Smooth muscle cell (in vitro differentiated cells): ENCODE data around the gene CHCHD6. TPM values are rescaled to one million over a fixed set of nuclear protein-coding genes. Genes with fewer than 3 reads are reported as not detected.

Experiments used
- DNase-seq: peaks from one replicate; lab custom pipeline; 2025; ENCODE audit not compliant: unreplicated experiment; lab: John Stamatoyannopoulos, UW
- H2AFZ ChIP-seq: fragments of 200-600 bp; sonication (generic); 2 replicates; pipeline ENCODE4 v1.6.0; 2016; ENCODE audit warnings: antibody characterized with exemption, low read depth, mild to moderate bottlenecking
- H3F3A ChIP-seq: fragments of 200-600 bp; sonication (generic); 2 replicates; pipeline ENCODE4 v1.6.0; 2017; ENCODE audit warnings: antibody characterized with exemption, low read depth
- H3K27ac ChIP-seq: fragments of 200-600 bp; sonication (generic); 2 replicates; pipeline ENCODE4 v1.5.1; 2016; ENCODE audit warnings: low read depth, mild to moderate bottlenecking
- H3K27me3 ChIP-seq: fragments of 200-600 bp; sonication (generic); 2 replicates; pipeline ENCODE4 v1.6.1; 2016; ENCODE audit warnings: low read depth, mild to moderate bottlenecking
- H3K36me3 ChIP-seq: fragments of 200-600 bp; sonication (generic); 2 replicates; pipeline ENCODE4 v1.5.1; 2016; ENCODE audit warnings: low read depth
- H3K4me1 ChIP-seq: fragments of 200-600 bp; sonication (generic); 2 replicates; pipeline ENCODE4 v1.5.1; 2016; ENCODE audit warnings: low read depth
- H3K4me2 ChIP-seq: fragments of 200-600 bp; sonication (generic); 2 replicates; pipeline ENCODE4 v1.6.0; 2016; ENCODE audit warnings: mild to moderate bottlenecking
- H3K4me3 ChIP-seq: fragments of 200-600 bp; sonication (generic); 2 replicates; pipeline ENCODE4 v1.5.1; 2016; ENCODE audit warnings: mild to moderate bottlenecking
- H3K79me2 ChIP-seq: fragments of 200-600 bp; sonication (generic); 2 replicates; pipeline ENCODE4 v1.6.0; 2016; ENCODE audit warnings: low read depth, mild to moderate bottlenecking
- H3K9ac ChIP-seq: fragments of 200-600 bp; sonication (generic); 2 replicates; pipeline ENCODE4 v1.6.0; 2016; ENCODE audit warnings: low read depth
- H3K9me3 ChIP-seq: fragments of 200-600 bp; sonication (generic); replicated peaks from 2 replicates; pipeline ENCODE4 v1.5.1; 2016; ENCODE audit warnings: low read depth
- H4K20me1 ChIP-seq: fragments of 200-600 bp; sonication (generic); 2 replicates; pipeline ENCODE4 v1.6.0; 2016; ENCODE audit warnings: low read depth
- CTCF ChIP-seq: fragments of 200-600 bp; sonication (generic); IDR thresholded peaks from 2 replicates; pipeline ENCODE4 v1.5.1; 2017; ENCODE audit warnings: borderline replicate concordance, mild to moderate bottlenecking, antibody characterized with exemption; ENCODE audit not compliant: insufficient read depth, poor library complexity, severe bottlenecking
- WGBS: methylation state at CpG from one replicate; pipeline ENCODE4 v1.1.7; 2016; ENCODE audit warnings: low lambda C conversion rate; 5-methylcytosine and 5-hydroxymethylcytosine counted together
- polyA plus RNA-seq: library from polyadenylated mRNA; unstranded; fragments of >200 nt; fragmentation: Nextera tagmentation; extraction: Ambion mirVana; gene quantifications from 2 replicates; pipeline ENCODE4 v1.2.1, GENCODE V29; 2016
- total RNA-seq: library from RNA; depleted of rRNA; stranded (reverse); fragments of >200 nt; gene quantifications from 2 replicates; pipeline ENCODE4 v1.2.3, GENCODE V29; 2014

Gene CHCHD6
- total and polyA plus RNA-seq, 2 experiments from 2014 or later: 6.7 to 27.2 TPM

- Histone ChIP-seq H3K4me1 (no peaks in the 10 kb centered on the region), H3K27me3 (no peaks in the 10 kb centered on the region), H3F3A (no peaks in the 10 kb centered on the region), H2AFZ (no peak overlapping the region), H3K9ac (no peak overlapping the region), H3K36me3 (no peaks in the 10 kb centered on the region), H3K4me2 (no peak overlapping the region), H3K27ac (no peak overlapping the region), H3K4me3 (no peak overlapping the region), H3K9me3 (no peaks in the 10 kb centered on the region), H3K79me2 (no peaks in the 10 kb centered on the region), H4K20me1 (no peaks in the 10 kb centered on the region)
- no peak for DNase-seq
- WGBS: 82% methylated on average over 10 of the region's 10 CpGs
- no peak for TF ChIP-seq CTCF
These were observed 168.8 kb downstream of the CHCHD6 start for GRCh38 chr3:126872701-126873342.

- no peaks in the 10 kb centered on the region for H3K79me2 ChIP-seq
- H3K9ac ChIP-seq: no peak overlapping the region
- no peaks in the 10 kb centered on the region for H3K9me3 ChIP-seq
- H3K27me3 ChIP-seq: no peaks in the 10 kb centered on the region
- H3K4me1 ChIP-seq: no peaks in the 10 kb centered on the region
- H3K4me2 ChIP-seq: no peak overlapping the region
- H2AFZ ChIP-seq: no peak overlapping the region
- H3K27ac ChIP-seq: no peak overlapping the region
- no peak for DNase-seq
- no peak overlapping the region for H3K4me3 ChIP-seq
- H3F3A ChIP-seq: no peaks in the 10 kb centered on the region
- no peak for TF ChIP-seq CTCF
- no peaks in the 10 kb centered on the region for H4K20me1 ChIP-seq
- H3K36me3 ChIP-seq: no peaks in the 10 kb centered on the region
- 94% methylated on average over 1 of the region's 1 CpG for WGBS
These were observed 169.4 kb downstream of the CHCHD6 start for GRCh38 chr3:126873416-126873815.

GRCh38 chr3:126878664-126879063 lies 174.6 kb downstream of the CHCHD6 start:
- H3K79me2 ChIP-seq: no peaks in the 10 kb centered on the region
- no peak overlapping the region for H3K27ac ChIP-seq
- no peak overlapping the region for H2AFZ ChIP-seq
- no peaks in the 10 kb centered on the region for H3K27me3 ChIP-seq
- no peak overlapping the region for H3K9ac ChIP-seq
- WGBS: 92% methylated on average over 3 of the region's 3 CpGs
- no peaks in the 10 kb centered on the region for H3F3A ChIP-seq
- H3K4me3 ChIP-seq: no peak overlapping the region
- TF ChIP-seq CTCF: no peak
- H3K4me2 ChIP-seq: no peak overlapping the region
- no peak for DNase-seq
- H3K36me3 ChIP-seq: no peaks in the 10 kb centered on the region
- no peaks in the 10 kb centered on the region for H3K4me1 ChIP-seq
- no peaks in the 10 kb centered on the region for H3K9me3 ChIP-seq
- H4K20me1 ChIP-seq: no peaks in the 10 kb centered on the region

GRCh38 chr3:126880901-126881300 lies 176.9 kb downstream of the CHCHD6 start:
- Histone ChIP-seq H3K36me3 (no peaks in the 10 kb centered on the region), H3K4me3 (no peak overlapping the region), H2AFZ (no peak overlapping the region), H3K79me2 (no peaks in the 10 kb centered on the region), H3K9me3 (no peaks in the 10 kb centered on the region), H3K4me1 (no peaks in the 10 kb centered on the region), H3F3A (peaks cover 5% of the 10 kb centered on the region), H3K9ac (no peak overlapping the region), H3K4me2 (no peak overlapping the region), H3K27me3 (no peaks in the 10 kb centered on the region), H4K20me1 (no peaks in the 10 kb centered on the region), H3K27ac (no peak overlapping the region)
- DNase-seq: no peak
- TF ChIP-seq CTCF: no peak
- WGBS: 81% methylated on average over 3 of the region's 3 CpGs
